Measurements from ENCODE around the gene PTPRG.

GRCh38 chr3:61624300-61624699 lies 62.9 kb downstream of the PTPRG start:
- TF ChIP-seq CTCF (IDR thresholded peaks at IDR 0.05): no peak
- TF ChIP-seq POLR2AphosphoS5 (IDR thresholded peaks at IDR 0.05; ENCODE audit: low read depth, low read length): no peak

Data from Panc1 (cell line).